DMS114 treated with DMSO at 0.1 percent for 48 hours (cell line): ENCODE results near the gene KCNJ9.
"Not testable (repeated sequence)": the region's sequence is repeated elsewhere in the genome, so short reads cannot be mapped to it uniquely, and the experiment has no call there.

Source experiments
- DNase-seq: peaks from one replicate; lab custom pipeline; 2025; ENCODE audit not compliant: unreplicated experiment; lab: John Stamatoyannopoulos, UW

KCNJ9 gene

DNA sequence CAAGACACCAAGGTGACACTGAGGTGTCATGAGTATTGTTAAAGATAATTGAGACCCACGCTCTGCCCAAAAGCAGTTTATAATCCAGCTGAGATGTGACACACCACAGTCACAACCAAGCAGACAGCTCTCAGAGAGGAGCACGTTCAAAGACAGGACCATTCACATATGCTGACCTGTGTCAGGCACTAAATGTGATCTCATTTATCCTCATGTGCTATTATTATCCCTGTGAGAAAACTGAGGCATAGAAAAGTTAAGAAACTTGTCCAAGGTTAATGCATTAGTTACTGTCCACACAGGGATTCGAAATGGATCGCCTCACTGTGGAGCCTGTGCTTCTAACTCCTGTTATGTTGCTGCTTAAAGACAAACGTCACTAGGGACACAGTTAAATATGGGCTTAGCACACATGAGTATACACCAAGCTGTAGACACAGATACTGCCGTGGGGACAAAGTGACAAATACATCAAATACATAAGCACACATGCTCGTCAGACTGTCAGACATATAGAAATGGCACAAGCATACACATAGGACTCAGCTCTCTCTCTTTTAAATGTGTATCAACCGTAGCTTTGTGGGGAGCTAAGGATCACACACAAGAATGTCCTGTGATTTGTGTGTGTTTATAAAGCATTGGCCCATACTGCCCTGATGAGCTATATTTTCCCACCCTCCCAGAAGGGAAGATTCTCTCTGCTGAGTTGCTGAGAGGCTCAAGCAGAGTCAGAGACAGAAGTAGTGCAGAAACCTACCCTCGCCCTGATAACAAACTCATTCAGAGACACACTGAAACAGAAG is 20.6 kb downstream of the KCNJ9 start:
- no peak for DNase-seq

DNA sequence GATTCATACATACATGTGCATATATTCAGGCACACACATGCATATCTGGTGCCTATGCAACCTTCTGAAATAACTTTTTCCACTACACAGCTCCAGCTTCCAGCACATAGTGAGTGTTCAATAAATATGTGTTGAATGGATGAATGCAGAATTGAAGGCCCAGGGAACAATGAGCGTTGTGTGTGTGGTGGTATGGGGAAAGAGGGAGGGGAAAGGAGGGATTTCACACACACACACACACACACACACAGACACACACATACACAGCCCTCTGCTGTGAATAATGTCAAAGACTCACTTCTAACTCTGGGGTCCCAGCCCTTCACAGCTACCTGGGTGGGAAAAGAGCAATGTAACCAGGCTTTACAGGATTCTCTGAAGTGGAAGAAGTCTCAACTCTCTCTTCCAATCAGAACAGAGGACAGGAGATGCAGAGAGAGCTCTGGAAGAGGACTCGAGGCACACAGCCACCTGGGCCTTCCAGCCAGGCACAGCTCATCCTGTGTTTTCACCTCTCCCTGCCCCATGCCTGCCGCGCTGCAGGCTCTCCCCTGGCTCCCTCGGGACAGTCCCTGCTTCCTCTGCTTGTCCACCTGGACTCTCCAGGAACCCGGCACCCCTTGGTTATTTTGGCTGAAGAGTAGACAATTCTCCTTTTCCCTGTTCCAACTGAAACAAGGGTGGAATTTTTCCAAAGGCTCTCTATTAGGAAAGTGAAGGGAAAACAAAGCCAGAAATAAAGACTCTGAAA is 22.5 kb downstream of the KCNJ9 start:
- DNase-seq, result no peak

DNA sequence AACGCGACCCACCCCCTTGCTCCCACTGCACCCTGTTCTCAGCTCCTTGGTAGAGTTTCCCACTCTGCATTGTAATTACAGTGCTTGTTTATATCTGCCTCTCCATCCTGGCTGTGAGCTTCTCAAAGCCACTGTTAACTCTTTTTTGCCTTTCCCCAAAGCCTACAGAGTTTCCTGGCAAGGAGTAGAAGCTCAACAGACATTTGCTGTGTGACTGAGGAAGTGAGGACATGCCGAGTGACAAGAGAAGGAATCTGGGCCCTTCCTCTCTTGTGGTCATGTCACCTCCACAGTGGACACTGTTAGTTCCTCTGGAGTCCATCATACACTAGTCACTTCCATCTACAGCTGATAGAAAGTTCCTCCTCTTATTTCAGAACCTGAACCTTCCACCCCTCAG is 23.1 kb downstream of the KCNJ9 start:
- no peak for DNase-seq

DNA sequence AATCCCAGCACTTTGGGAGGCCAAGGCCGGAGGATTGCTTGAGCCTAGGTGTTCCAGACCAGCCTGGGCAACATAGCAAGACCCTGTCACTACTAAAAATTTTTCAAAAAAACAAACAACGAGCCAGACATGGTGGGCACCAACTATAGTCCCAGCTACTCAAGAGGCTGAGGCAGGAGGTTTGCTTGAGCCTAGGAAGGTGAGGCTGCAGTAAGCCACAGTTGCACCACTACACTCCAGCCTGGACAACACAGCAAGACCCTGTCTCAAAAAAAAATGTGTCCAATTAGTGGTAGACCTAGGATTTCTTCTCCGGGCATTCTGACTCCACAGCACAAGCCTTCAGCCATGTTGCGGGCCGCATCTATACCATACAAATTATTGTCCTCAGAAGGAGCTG is 23.8 kb downstream of the KCNJ9 start:
- no peak for DNase-seq

DNA sequence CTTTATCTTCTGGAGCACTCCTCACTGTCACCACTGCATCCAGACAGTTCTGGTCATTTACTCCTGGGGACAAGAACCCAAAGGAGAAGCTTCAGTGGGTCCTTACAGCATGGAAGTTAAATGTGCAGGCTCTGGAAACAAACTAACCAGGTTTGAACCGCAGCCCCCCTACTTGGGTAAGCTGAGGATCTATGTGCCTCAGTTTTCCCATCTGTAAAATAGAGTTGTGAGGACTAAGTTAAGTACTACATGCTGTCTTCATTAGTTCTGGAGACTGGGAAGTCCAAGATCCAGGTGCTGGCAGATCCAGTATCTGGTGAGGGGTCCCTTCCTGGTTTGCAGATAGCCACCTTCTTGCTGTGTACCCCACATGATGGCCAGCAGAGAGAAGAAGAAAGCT is 26.2 kb downstream of the KCNJ9 start:
- DNase-seq, result no peak

DNA sequence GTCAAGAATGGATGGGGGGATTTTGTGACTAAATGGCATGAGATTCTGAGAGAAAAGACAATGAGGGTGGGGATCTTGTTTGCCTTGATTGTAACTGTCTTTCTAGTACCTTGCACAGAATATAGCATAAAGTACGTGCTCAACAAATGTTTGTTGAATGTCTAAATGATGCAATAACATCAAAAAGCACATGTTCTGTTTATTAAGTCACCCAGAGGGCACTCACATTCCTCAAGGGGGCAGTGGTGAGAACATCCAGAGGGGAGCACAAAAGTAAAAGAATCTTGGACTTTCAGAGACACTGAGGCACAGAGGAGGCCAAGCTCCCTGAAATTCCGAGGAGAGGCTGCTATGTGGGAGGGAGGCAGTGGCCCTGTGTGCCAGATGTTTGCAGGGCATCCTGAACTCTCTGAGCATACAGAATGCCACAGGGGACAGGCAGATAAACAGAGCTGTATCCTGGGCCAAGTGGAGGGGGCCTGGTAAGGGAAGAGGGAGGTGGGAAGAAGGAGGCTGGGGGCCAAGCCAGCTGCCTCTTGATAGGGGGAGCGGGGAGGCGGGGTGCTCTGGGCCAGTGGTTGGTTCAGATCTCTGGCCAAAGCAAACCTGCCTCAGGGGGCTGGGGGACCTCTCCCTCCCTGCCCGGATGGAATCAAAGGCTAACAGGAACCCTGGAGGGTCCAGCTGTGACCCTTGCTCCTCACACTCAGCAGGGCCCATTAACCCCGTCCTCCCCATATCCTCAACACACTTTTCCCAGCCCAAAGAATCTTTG is 27.7 kb downstream of the KCNJ9 start:
- peak; percentile 26 for DNase-seq

DNA sequence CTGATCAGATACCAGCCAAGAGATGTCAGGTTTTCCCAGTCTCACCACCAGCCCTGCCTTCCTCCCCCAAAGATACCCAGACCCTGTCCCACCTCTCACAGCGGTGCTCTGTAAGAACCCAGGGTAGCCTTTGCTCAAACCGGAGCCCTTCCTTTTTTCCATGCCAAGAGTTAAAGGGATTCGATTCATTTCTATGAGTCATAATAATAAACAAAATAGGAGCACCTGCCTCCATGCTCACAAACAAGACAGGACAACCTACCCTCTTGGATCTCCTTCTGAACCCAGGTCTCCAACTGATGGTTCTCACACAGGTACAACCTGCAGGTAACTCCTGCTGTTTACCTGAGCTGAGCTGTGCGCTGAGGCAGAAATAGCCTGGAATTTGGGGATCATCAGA is 28.3 kb downstream of the KCNJ9 start:
- no peak for DNase-seq

DNA sequence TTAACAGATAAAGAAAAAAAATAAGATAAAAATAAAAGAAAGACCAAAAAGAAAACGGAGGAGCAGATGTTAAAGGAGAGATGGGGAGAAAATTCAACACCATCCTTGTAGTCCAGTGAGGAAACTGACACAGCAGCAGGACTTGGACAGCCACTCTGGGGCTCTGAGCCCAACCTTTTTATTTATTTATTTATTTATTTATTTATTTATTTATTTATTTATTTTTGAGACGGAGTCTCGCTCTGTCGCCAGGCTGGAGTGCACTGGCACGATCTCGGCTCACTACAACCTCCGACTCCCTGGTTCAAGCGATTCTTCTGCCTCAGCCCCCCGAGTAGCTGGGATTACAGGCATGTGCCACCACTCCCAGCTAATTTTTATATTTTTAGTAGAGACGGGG is 30.1 kb downstream of the KCNJ9 start:
- not testable (repeated sequence) for DNase-seq

DNA sequence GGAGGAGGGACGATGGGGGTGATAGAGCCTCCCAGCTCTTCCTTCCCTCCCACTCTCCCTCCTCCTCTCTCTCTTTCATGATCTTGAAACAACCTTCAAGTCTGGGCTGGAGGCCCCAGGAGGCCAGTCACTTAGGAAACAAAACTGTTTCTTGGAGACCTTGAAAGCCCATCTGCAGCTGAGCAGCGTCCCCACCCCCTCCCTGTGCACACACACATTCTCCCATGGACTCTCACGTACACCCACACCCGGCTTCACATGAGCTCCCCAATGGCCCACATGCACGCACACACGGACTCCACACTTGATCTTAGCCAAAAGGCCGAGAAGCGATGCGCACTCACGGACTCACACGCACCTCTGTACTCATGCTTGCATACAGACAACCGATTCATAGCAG is 31.0 kb downstream of the KCNJ9 start:
- no peak for DNase-seq

DNA sequence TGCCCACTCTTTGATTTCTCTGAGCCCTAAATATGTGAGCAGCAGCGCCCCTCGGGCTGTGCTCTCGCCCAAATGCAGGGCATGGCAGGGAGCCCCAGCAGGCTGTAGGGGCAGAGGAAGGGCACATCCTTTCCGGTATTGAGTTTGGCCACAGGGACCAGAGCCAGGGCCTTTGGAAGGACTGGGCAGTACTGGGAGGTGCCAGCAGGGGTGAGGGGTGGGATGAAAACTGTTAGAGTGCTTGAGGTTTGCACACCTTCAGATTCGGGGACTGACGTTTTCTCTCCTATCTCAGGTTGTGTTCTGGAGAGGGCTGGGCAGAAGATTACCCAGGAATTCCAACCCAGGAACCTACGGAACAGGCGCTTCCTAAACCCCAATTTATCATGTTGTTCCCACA is 32.1 kb downstream of the KCNJ9 start:
- no peak for DNase-seq

DNA sequence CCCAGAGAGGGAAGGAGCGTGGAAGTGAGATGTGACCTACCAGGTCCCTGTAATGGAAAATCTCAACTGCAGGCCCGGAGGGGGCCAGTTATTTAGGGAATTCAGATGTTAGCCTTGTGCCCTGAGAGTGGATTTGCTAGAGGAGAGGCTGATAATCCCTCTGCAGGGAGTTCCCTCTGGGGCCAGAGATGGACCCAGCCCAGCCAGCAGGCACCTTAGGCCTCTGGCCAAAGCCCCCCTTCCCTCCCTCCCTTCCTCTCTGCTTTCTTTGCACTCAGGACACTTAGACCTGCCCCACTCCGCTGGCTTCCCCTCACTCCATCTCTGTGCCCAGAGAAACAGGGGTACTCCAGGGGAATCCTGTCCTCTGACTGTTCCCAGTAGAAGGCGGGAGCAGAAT is 32.7 kb downstream of the KCNJ9 start:
- DNase-seq, result no peak

DNA sequence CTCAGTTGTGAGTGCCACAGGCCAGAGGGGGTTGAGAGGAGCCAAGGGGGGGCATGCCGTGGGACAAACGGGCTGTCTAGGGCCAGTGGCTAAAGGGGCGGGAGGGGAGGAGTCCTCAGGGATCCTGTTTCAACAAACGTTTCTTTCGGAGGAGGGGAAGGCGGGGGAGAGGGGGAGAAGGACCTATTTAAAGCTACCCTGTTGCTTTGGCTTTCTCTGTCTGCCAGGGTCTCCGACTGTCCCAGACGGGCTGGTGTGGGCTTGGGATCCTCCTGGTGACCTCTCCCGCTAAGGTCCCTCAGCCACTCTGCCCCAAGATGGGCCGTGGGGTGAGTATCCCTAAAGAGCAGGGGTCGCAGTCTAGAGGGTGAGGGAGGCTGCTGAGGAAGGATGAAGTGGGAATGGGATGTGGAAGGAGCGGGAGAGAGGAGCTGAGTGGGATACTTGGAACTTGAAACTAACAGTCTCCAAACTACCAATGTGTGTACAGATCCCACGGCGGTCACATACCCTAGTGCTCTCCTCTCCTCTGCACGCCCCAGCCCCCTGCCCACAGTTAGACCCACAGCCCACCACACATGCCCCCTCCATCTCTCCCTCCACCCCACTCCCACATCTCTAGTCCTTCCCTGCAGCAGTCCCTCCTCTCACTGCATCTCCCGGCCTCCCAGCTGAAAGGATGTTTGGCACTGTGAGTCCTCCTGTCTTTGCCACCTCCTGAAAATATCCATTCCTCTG is 34.4 kb downstream of the KCNJ9 start, which contains the start of gene ATP1A2:
Gene ATP1A2 (plus strand): TSS at position 215 of the 738 bp plus-strand sequence. CDS start 103 bp downstream, at position 318.
- DNase-seq, result no peak

DNA sequence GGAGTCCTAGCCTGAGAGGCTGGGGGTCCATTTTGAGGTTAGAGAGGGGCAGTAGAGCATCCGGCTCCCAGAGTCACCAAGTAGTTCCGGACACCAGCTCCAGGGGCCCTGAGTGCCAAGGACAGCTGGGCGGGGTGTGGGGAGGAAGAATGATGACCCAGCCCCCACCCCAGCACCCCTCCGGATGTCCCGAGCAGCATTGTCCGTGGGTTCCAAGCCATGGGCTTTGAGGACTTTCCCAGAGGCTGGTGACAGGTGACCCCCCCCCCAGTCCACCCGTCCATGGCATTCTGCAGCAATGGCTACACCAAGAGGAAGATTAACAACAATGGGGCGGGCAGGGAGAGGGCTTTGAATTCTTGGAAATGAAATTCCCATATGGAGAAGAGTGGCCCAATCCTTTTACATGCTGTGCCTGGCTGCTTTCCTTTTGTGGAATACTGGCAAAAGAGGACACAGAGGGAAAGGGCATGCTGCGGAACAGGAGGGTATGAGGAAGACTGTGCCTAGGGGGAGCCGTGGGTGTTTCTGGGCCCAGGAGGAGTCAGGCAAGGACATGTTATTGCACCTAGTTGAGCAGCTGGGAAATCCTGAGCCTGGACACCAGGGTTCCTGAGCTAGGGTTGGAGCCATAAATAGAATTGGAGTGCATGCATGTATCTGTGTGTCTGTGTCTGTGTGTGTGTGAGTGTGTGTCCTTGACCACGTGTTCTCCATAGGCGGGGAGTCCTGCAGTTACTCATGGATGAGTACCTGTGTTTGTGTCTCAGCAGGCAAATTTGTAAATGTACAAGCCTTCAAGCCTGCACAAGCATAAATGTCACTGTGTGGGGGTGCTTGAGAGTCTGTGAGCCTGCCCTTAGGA is 35.2 kb downstream of the KCNJ9 start:
- DNase-seq, result no peak

DNA sequence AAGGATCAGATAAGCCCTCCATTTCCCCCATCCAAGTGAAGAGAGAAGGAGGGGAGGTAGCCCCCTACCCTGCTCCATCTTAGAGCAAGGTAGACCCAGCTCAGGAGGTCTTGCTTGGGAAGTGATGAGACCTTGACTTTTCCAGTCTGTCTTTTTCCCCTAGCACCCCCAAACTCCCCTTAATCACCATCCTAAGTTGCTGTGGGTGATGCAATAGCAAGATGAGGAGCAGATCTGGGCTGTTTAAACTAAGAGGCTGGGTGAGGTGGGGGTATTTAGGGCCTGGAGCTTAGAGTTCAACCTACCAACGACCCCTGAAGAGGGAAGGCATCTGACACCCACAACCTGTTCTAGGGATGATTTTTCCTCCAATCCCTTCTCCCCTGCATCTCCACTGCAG is 36.0 kb downstream of the KCNJ9 start:
- DNase-seq, result no peak

DNA sequence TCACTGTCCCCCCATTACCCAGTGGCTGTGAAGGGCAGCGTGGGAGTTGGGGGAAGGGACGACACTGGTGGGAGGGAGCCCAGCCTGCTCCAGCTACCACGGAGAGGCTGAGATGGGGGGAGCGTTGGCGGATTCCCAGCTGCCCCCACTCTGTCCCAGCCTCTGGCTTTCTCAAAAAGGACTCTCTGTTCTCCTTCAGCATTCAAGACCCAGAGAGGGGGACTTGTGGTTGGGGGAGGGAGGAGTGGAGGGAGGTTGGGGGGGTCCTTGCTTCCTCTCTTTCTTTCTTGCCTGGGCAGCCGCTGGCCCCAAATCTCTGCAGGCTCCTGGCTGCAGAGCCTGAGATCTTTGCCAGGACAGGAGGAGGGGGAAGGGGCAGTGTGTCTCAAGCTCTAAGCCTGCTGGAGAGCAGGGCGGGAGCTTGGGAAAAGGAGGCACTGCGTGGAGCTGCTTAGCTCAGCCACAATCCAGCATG is 36.4 kb downstream of the KCNJ9 start:
- DNase-seq, result no peak

DNA sequence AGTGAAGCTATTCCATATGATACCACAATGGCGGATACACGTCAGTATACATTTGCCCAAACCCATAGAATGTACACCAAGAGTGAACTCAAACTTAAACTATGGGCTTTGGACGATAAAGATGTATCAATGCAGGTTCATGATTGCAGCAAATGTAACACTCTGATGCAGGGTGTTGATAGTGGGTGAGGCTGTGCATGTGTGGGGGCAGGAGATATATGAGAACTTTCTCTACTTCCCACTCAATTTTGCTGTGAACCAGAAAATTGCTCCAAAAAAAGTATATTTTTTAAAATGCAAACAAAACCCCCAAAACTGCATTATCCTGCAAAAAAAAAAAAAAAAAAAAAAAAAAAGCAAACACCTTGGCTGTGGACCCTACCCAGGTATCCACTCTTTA is 37.6 kb downstream of the KCNJ9 start:
- DNase-seq, result no peak

DNA sequence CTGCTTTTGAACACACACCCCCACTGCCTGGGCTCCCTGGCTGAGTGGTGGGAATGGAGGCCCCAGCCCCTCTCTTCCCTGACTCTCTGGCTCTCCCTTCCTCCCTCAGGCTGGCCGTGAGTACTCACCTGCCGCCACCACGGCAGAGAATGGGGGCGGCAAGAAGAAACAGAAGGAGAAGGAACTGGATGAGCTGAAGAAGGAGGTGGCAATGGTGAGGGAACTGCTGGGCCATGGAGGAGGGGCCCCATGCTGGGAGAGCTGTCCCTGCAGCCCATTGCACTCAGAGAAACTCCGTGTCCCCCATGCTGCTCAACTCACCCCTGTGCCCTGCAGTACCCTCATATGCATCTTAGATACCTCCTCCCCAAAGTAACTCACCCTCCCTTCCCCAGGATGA is 39.5 kb downstream of the KCNJ9 start:
- no peak for DNase-seq

DNA sequence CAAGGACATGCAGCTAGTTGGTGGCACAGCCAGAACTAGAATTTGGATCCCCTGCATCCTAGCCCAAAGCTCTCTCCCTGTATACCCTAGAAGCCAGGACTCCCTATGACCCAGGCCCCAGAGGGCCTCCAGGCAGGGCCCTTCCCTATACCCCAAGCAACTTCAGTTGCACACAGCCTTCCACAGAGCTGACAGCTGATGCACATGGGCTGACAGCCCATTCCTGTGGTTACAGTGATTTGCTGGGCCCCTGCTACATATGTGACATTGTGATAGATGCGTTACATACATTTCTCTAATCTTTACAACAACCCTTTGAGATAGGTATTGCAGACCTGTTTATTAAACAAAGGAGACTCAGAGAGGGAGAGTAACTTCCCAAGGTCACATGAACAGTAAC is 40.0 kb downstream of the KCNJ9 start:
- no peak for DNase-seq

DNA sequence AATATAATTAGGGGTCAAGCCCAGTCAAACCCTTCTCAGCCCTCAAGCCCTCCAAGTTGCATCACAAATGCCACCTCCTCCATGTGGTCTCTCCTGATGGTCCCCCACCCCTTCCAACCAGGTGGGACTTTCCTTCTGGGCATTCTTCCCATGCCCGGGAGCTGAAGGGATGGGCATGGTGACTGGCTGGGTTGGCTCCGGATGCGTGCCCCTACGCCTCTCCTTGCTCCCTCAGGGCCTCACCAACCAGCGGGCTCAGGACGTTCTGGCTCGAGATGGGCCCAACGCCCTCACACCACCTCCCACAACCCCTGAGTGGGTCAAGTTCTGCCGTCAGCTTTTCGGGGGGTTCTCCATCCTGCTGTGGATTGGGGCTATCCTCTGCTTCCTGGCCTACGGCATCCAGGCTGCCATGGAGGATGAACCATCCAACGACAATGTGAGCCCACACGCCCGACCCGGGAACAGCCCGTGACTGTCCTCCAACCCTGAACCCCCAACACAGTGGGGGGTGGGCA is 41.7 kb downstream of the KCNJ9 start:
- DNase-seq, result no peak

DNA sequence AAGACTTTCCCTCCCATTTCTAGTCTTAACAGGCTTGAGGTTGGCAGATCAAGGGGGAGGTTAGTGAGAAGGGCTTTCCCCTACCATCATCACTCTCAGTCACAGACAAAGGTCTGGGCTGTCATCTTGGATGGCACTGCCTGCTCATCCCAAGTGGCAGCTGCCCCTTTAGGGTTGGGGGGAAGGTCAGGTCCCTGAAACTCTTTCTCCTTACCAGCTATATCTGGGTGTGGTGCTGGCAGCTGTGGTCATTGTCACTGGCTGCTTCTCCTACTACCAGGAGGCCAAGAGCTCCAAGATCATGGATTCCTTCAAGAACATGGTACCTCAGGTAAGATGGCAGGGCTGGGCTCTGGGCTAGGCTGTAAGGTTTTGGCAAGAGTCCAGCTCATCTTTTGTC is 42.4 kb downstream of the KCNJ9 start:
- DNase-seq, result no peak
